HG03066 (cell line): ENCODE measurements around the gene NUDT16L1.

Experiments used
- ATAC-seq: cut with Tn5 transposase; IDR thresholded peaks from one replicate; pipeline ENCODE4 v1.9.1; 2021; ENCODE audit warnings: low read depth; ENCODE audit not compliant: unreplicated experiment

The NUDT16L1 gene

DNA sequence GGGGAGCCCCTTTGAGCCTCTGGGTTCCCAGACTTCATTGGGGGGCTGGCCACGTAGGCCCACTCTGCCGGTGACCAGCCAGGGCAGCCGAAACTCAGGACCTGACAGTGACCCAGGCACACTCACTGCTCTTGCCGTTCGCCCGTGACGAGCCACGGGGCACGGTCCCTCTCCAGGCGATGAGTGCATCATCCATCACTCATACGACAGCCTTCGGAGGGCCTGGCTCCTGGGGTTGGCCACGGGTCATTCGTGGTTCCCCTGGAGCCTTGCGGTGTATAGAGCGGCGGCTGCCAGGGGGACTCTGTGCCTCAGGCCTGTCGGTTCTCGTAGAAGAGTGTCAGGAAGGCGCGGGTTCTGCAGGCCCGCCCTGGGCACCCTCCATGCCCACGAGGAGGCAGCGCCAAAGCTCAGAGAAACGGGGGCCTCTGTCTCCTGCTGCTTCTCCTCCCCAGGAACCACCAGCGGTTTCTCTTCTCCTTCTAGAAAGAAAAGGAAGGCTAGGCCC lies 11.2 kb upstream of the NUDT16L1 start:
- ATAC-seq, result no peak

DNA sequence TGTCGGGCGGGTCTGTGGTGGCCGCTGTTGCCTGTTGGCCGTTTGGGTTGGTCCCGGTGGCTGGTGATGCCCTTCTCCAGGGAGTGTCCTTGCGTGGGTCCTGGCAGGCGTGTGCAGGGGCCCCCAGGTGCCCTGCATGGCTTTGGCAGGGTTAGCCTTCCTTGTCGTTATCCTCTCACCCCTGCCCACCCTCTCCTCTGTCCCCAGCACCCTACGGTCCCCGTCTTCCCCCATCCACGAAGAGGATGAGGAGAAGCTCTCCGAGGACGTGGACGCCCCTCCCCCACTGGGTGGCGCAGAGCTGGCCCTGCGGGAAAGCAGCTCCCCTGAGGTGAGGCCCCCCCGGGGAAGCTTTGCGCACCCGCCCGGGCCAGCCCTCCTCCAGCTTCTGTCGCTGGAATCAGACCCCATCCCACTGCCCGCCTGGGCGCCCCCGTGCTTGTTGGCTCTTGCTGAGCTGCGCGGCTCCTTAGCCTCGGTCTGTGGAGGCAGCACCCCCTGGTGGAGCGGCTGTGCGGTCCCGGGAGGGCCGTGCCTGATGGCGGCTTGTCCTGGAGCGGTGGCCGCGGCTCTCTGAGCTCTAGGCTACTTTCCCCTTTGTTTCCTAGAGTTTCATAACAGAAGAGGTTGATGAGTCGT lies 10.6 kb upstream of the NUDT16L1 start:
- no peak for ATAC-seq

DNA sequence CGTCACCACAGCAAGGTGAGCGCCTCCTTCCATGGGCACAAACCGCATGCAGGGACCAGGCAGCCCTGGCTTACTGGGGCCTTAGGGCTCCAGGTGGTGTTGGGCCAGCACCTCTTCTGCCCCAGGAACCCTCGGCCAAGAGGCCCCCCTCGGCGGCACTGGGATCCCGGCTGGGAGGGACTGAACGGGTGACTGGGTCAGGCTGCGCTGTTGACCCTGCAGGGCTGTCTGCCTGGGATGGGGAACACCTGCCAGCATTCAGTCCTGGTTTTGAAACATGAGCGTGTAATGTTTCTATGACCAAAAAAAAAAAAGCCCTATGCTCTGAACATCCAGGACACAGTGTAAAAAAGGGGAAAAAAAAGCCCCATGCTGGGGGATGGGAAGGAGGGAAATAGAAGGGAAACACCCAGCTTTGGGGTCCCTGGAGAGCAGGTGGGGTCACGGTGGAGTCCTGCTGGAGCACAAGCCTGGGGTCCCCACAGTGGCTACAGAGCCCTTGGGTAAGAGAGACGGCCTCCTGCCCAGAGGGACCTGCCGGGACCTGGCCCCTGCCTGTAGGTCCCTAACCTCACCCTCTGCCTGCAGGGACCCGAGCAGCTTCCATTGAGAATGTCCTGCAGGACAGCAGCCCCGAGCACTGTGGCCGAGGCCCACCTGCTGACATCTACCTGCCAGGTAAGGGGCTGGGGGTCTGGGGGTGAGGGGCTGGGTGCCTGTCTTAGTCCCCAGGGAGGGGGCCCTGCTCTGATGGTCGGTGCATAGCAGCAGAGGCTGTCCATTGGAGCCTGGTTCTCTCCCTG lies 9.9 kb upstream of the NUDT16L1 start:
- no peak for ATAC-seq

DNA sequence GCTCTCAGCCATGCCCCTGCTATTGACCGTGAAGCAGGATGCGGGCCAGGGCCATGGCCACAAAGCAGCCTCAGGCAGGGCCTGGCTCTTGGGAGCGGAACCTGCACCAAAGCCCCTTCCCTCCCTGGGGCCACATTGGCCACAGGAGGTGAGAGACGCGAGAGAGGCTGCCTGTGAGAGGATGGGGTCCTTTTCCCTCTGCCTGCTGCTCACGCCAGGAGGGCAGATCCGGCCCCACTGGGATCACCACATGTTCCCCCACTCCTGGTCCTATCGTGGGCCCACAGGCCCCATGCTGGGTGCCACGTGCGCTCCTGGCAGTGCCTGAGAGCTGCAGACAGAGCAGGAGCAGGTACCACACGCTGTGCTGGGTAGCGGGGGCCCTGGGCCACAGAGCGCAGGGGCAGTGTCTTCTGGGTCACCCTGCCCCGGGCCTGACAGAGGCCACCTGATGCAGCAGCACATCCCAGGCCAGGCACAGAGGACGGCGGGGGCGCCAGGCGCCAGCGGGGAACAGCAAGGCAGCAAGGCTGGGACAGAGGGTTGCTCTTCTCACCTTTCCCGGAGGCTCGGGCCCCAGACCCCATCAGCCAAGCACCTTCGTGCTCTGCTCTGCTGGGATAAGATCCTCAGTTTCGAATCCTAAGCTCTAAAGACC lies 9.2 kb upstream of the NUDT16L1 start:
- ATAC-seq, result no peak

DNA sequence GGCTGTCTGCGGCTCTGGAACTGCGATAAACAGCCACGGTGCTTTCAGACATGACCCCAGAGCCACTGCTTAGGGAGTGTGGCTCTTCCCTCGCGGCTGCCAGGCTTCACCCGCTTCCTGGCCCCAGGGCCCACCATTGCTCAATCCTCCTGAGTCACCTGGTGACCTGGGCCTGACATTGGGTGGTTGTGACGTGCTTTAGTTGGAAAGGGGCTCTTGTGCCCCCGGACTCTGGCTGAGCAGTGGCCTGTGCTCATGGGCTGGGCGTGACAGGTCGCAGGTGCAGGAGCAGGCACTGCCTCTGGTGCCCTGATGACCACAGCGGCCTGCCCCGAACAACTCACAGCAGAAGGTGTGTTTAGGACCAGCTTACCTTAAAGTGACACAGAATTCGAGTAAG lies 8.6 kb upstream of the NUDT16L1 start:
- ATAC-seq, result no peak

DNA sequence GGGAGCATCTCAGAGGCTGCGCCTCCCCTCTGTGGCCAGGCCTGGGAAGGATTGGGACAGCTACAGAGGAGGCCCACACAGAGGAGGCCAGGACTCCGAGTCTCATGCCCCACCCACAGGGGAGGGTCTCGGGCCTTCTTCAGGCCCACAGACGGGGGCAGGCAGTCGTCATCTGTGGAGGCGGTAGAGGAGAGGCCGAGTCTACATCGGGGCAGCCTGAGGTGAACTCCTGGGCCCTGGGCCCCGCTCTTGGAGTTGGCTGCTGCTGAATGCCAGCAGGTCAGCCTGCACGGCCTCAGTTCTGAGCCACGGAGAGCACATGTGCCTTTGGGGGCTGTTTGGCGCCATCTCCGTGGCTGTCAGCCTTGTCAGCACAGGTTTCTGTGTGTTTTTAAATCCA lies 8.1 kb upstream of the NUDT16L1 start:
- no peak for ATAC-seq

DNA sequence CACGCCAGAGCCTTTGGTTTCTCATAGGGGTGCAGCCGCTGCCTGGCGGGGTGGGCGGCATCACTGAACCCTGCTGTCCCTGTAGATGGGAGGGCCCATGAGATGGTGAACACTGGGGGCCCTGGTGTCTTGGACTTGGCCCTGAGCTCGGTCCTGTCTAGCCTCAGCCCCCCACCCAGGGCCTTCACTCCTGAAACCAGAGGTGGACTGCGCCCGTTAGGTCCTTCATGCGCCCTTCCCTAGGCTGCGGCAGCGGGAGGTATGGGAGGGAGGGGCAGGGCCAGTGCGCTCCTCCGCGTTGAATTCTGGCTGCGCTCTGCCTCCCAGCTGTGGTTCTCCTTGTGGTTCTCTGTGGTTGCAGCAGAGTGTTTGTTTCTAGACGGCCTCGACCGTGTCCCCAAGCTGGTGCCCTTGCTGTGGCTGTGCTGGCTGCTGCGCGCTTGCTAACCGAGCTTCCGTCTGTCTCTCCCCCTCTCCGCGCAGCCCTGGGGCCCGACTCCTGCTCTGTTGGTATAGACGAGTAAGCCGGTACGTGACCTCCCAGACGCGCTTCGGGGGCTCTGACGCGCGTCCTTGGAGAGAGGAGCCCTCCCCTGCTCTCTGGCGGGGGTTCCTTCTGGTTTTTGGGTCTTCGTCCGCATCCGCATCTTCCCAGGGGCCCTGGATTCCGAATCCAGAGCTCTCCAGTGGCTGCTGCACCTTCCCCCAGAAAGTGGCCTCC lies 7.4 kb upstream of the NUDT16L1 start:
- no peak for ATAC-seq

DNA sequence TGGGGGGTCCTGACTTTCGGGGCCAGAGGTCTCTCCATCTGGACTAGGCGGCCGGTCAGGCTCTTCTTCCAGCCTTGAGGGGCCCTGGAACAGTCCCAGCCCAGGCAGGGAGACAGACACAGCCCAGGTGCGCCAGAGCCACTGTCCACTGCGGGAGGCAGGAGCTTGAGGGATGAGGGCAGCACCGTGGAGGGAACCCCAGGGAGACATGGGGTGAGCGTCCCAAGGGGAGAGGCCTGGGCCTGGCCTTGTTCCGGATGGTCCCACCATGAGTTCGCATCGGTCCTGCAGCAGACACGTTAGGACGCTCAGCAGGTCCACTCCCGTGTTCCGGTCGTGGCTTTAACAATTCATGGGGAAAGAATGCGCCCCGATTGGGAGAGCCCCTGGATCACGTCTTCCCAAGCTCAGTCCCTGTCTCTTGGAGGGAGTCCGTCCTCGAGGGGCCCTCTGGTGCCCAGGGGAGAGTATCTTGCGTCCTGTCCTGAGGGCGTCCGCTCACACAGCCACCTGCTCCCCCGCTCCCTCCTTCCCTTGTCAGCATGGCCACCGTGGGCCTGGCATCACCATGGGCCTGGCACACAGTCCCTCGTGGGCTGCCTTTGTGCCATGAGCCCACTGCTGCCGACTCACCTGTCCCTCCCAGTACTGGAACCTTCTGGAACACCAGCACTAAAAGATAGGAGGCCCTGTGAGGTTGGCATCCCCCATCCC lies 6.7 kb upstream of the NUDT16L1 start:
- ATAC-seq, result no peak

DNA sequence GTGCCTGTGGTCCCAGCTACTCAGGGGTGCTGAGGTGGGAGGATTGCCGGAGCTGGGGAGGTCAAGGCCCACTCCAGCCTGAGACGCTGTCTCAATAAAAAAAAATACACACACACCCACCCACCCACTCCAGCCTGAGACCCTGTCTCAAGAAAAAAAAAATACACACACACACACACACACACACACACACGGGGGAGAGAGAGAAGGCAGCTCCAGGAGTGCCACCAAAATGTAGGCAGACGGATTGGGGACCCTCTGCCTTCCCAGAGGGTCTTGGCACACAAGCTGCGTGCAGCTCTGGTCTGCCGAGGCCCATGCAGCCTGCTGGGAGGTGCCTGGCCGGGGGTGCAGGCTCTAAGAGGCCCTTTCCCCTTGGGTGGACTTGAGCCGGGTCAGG lies 5.9 kb upstream of the NUDT16L1 start:
- no peak for ATAC-seq

DNA sequence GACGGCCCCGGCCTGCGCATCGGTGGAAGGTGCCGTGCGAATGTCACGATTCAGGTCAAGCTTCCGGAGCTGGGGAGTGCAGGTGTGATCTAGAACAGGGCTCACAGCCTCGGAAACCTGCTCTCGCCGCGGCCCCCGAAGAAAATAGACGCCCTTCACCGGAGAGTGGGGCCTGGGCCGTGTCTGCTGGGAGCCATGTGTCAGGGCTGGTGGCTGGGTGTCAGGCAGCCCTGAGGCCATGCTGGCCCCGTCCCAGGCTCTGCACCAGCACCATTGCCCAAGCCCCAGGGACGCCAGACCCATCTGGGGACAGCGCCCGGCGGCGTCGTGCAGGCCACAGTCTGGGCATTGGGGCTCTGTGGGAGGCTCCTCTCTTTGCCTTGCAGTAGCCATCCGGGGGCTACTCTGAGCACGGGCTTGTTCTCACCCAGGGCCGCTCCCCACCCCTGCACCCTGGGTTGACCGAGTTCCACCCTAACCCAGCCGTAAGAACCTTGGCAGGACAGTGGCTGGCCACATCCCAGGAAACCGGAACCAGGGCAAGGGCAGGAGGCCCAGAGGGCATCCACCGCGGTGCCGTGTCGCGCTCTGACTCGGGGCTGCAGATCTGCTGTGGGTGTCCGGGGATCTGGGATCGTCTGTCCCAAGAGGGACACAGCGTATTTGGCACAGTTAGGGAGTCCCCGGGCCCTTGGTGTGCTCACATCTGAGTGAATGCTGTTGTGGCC lies 5.3 kb upstream of the NUDT16L1 start:
- no peak for ATAC-seq

DNA sequence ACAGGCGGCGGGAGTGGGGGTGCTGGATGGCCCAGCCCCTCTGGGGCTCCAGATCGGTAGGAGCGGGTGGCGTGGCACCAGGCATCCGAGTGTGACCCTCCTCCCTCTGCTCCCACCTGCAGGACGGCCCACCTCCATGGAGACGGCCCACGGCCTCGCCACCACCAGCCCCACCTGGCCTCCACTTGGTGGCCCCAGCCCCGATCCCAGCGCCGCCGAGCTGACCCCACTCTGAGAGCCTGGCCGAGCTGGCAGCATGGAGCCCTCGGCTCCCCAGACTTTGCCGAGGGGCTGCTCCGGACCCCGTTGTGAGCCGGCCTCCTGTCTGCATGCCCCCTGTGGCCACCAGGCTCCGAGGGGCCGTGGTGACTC lies 4.7 kb upstream of the NUDT16L1 start:
- no peak for ATAC-seq

DNA sequence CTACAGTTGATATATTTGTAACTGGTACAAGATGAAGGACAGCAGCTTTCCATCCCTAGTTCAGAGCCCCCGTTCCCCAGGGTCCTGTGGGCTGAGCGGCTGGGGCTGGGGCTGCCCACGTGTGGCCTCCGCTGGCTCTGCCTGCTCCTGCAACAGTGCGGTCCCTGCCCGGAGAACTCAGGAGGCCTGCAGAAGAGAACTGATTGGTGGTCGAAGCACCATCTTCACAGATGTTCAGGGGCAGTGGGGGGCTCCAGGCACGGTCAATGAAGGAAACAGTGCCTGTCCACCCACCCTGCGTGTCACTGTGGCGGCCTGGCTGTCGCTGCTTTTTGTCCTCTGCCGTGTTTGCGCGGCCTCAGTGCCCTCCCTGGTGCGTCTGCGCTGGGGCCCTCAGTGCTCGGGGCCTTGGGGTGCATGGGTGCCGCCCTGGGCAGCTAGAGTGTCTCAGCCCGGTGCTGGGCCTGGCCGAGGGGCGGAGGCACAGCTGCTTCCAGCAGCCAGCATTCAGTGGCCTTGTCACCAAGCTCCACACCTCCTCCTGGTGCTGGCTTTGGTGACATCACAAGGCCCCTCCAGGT lies 4.2 kb upstream of the NUDT16L1 start:
- ATAC-seq, result no peak

DNA sequence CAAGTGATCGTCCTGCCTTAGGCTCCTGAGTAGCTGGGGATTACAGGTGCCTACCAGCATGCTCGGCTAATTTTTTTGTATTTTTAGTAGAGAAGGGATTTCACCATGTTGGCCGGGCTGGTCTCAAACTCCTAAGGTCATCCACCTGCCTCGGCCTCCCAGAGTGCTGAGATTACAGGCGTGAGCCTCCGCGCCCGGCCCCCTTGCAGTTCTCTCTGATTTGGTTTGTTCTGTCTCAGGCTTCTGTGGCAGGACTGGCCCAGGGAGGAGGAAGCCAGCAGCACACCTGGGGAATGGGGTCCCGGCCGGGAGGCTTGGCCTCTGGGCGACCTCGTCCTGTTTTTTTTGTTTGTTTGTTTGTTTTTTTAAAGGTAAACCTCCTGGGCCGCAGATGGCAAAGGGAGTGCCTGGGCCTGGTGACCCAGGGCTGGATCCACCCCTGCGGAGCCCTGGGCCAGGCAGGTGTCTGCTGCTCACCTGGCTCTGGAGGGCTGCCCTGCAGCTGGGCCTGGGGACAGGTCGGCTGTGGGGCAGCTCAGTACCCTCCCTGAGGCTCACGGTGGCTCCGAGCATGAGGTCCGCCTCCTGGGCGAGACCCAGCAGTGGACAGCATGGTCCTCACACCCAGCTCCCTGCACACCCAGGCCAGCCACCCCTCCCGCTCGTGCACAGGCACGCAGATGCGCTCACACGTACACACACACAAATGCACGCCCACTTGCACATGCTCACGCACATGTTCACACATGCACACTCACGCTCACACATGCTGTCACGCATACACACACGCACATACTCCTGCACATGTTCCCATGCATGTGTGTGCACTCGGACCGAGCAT lies 3.3 kb upstream of the NUDT16L1 start:
- no peak for ATAC-seq

DNA sequence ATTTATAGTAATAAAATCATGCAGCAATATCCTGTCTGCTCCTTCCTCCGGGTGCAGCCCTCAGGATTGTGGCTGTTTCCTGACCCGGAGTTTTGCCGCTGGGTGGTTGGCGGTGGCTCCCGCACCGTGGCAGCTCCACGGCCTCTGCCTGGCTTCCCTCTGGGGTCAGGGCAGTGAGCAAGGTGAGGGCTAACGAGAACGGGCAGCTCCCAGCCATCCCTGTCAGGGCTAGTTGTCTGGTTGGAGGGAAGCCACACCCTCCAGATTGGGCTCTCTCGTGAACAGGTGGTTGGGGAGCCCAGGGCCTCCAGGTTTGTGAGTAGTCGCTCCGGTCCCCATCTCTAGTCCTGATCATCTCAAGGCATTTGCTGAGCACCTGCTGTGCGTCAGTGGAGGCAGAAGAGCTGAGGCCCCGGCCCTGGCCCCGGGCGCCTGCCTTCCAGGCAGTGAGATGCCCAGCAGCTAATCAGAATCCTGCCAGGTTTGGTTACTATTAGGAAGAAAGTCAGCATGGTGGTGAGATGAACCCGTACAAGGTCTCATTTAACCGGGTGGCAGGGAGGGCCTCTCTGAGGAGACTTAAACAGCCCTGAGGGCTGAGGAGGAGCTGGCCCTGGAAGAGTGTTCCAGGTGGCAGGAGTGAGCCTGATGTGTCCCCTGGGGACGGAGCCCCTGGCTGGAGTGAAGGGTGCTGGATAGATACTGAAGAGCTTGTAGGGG lies 2.3 kb upstream of the NUDT16L1 start:
- no peak for ATAC-seq

DNA sequence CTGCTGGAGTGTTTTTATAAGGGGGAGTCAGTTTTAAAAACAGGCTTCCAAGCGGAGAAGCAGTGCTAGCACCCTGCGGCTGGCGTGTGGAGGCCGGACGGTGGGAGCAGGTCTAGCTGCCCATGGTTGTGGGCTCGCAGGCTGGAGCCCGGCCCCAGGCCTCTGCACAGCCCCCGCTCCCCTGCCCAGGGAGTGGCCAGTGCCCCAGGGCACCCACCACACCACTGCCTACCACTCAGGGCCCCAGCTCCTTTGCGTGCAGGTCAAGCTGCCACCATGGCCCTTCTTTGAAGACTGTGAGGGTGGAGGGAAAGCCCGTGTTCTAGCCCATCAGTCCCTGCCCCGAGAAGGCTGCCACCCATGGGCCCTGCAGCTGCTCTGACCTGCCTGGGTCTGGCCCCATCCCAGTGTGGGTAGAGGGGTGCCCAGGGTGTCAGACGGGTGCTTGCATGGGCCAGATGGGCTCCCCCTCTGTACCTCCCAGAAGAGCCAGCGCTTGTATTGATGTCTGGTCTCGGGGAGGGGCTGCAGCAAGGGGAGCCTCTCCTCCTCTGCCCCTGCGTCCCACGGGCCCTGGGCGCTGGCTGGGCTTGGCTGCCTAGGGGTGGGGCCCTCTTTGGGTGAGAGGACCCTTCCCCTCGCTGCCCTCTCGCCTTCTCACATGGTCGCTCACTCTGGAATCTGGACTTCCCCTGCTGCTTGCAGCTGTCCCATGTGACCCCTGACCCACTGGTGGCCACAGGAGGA lies 1.5 kb upstream of the NUDT16L1 start:
- no peak for ATAC-seq

DNA sequence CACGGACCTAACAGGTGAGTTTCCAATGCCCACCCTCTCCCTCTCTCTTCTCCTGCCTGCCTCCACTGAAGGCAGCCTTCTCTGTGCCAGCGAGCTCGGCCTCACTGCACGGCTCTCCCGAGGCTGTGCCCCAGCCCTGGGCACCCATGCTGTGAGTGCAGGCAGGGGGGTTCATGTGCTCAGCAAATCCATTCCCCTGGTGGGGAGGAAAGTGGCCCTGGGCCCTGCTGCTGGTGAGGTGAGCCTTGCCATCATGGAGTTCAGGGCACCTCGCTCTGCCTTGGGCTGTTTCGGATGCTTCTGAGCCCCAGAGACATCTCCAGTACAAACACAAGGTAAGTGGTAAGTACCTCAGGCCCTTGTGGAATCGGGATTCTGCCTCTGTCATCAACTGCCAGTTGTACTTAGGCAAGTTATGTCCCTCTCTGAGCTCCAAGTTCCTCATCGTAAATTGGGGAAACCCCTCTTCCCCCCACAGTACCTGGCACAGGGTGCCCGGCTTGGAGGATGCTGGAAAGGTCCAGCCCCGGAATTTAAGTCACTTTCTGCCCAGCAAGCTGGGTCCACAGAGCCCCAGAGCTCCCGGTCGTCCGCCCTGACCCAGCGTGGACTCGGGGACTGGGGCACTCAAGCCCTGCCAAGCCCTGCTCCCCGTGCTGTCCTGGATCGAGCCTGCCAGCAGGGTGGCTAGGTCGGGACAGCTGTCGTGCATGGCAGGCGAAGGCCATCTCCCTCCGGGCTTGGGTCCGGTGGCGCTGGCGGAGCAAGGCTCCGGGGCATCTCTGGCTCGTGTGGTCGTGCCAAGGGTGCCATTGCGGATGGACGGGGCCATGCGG lies 684 bp upstream of the NUDT16L1 start:
- peak; percentile 3 for ATAC-seq
